ENCODE measurements around the gene TPCN2. TPM values are rescaled to one million over a fixed set of nuclear protein-coding genes. Genes with fewer than 3 reads are reported as not detected.

Gene TPCN2
- total RNA-seq, 4 donors from 2014 or later: 12.2 to 30.7 (median 17.6) TPM

DNA sequence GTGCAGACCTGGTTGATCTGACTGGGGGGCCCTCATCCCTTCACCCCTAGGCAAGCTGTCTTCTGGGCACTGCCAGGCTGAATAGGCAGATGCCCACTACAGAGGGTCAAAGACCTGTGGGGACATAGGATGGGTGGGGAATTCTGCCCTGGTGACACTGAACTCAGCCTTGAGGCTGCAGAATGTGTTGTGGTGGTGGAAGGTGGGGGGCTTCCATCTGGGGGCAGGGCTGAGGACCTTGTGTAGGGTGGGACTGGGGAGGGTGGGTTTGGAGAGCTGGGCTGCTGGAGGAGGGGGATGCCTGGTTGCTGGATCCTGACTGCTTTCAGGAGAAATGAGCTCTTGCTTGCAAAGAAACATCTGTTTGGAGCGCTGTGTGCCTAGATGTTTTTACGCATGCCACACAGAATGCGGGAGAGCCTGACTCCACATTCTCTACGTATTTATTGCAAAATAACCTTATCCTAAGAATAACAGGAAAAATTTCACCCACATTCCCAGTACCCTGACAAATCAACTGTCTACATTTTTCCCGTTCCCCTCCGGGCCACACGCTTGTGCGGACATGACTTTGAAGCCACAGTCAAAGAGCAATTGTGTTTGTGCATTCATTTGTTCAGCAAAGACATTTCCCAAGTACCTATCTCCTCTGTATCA, 125.3 kb downstream of the TPCN2 start:
- TF ChIP-seq CTCF (IDR thresholded peaks at IDR 0.05; ENCODE audit: low read depth): no peak

DNA sequence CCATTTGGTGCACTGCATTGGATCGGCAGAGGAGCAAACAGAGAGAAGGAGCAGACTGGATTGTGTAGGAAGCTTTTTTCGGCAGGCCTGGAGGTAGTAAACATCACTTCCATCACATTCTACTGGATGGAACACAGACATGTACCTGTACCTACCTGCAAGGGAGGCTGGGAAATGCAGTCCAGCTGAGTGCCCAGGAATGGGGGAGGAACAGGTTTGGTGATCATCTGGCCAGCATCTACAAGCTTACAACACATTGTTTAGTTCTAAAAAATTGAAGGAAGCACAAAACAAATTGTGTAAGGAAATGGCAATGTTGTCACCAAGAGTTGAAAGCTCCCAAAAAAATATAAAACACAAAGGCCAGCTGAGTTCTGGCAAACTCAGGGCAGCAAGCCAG, 126.1 kb downstream of the TPCN2 start:
- TF ChIP-seq CTCF (IDR thresholded peaks at IDR 0.05; ENCODE audit: low read depth): no peak

DNA sequence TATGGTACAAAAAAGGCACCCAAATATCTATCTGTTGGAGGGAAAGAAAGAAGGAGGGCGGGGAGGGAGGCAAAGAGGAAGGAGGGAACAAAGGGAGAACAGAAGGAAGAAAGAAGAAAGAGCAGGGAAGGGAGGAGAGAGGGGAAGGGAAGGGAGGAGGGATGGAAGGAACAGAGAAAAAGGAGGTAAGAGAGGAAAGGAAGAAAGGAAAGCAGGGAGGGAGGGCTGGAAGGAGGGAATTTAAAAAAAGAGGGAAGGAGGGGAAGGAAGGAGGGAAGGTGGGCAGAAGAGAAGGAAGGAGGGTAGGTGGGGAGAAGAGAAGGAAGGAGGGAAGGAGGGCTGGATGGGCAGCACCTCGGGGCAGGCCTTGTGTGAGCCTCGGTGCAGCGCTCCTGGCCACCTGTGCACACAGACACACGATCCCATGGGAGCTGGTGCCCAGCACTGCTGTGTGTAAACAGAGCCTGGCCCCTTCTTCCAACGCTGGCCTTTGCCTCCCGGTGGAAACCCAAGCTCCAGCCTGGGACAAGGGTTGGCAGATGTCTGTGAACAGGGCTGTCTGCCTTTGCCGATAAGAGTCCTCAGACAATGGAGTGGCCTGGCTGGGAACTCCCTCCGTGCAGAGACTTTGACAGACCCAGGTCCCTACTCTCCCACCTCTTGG, 130.2 kb downstream of the TPCN2 start:
- TF ChIP-seq CTCF (IDR thresholded peaks at IDR 0.05; ENCODE audit: low read depth): no peak

- no peak for TF ChIP-seq CTCF (IDR thresholded peaks at IDR 0.05; ENCODE audit: low read depth)
These were observed 131.5 kb downstream of the TPCN2 start for GRCh38 chr11:69180226-69180625.

GRCh38 chr11:69180726-69181125, 132.0 kb downstream of the TPCN2 start:
- TF ChIP-seq CTCF (IDR thresholded peaks at IDR 0.05; ENCODE audit: low read depth): no peak

DNA sequence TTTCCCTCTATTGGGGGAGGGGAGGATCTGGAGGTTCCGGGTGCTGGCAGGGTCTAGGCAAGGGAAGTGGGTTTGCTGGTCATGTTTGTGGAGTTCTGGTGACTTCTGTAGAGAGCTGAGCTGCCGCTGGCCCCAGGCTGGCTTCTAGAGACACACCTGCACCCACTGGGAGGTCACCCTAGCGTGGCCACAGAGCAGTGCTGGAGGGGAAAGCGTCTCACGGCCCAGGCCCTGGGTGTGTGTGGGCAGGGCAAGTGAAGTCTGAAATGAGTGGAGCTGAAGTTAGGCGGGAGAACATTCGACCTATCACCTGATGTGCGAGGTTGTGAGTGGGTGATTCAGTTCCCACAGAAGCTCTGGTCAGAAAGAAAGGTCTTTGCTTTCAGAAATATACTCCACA, 134.9 kb downstream of the TPCN2 start:
- no peak for TF ChIP-seq CTCF (IDR thresholded peaks at IDR 0.05; ENCODE audit: low read depth)

Small RNAs within 50 kb of the gene (small RNA-seq; reads per million reads assigned to genes)
- gene MIR3164: not detected

Other genes starting within 250 kb of the TPCN2 start
- gene CPT1A, start 207.0 kb upstream of the TPCN2 start, total RNA-seq: 10 to 100 TPM; 26.6 to 47.9 (median 35.8) TPM
- gene MRPL21, start 145.1 kb upstream of the TPCN2 start, total RNA-seq: 10 to 100 TPM; 23.5 to 47.6 (median 37.6) TPM
- gene IGHMBP2, start 145.0 kb upstream of the TPCN2 start, total RNA-seq: 10 to 100 TPM in 2 of 4 donors, 1 to 10 TPM in 2; 7.0 to 21.9 (median 11.4) TPM
- gene MRGPRD, start 67.9 kb upstream of the TPCN2 start, total RNA-seq: not detected
- 10 to 100 TPM in 2 of 4 donors, 1 to 10 TPM in 2; 8.8 to 18.6 (median 10.9) TPM for gene MRGPRF, start 35.7 kb upstream of the TPCN2 start, total RNA-seq
- 1 to 10 TPM in 2 of 4 donors, under 1 TPM in 1, not detected in 1; 0.44 to 1.2 (median 1.1) TPM for gene SMIM38, start 107.0 kb downstream of the TPCN2 start, total RNA-seq
- 10 to 100 TPM; 21.4 to 57.9 (median 39.2) TPM for gene MYEOV, start 245.2 kb downstream of the TPCN2 start, total RNA-seq